K562 (cell line): ENCODE results near the gene SLC10A1.
"Not testable (repeated sequence)": the region's sequence is repeated elsewhere in the genome, so short reads cannot be mapped to it uniquely, and the experiment has no call there.

Experiments used
- EGR1 ChIP-seq: fragments of 450-650 bp; conservative IDR thresholded peaks from 2 replicates; pipeline ENCODE4 v1.6.1; 2017; ENCODE audit warnings: mild to moderate bottlenecking
- ETV6 ChIP-seq, 3 experiments: fragments of 150-350 bp in 1 of 3; sonication (generic) in 1 of 3; formaldehyde crosslinking in 1 of 3; IDR thresholded peaks; 2 replicates each; pipeline versions ENCODE4 v1.6.1 to v1.8.0; 2014 to 2022; ENCODE audit warnings: borderline replicate concordance in 2 of 3, low read depth in 2 of 3, antibody characterized with exemption in 1 of 3, low read length in 1 of 3, mild to moderate bottlenecking in 1 of 3, missing genetic modification reagents in 1 of 3
- NBN ChIP-seq: fragments of 450-650 bp; IDR thresholded peaks from 2 replicates; pipeline ENCODE4 v1.6.1; 2016; ENCODE audit warnings: low read depth, mild to moderate bottlenecking
- SMARCC2 ChIP-seq: fragments of 450-650 bp; IDR thresholded peaks from 2 replicates; pipeline ENCODE4 v1.6.1; 2017; ENCODE audit warnings: antibody characterized with exemption, moderate library complexity, mild to moderate bottlenecking, low read depth
- ZBTB1 ChIP-seq: sonication (generic); formaldehyde crosslinking; IDR thresholded peaks from 2 replicates; pipeline ENCODE4 v1.8.1; 2023; ENCODE audit warnings: missing genetic modification reagents, low read depth, mild to moderate bottlenecking, borderline replicate concordance
- TF ChIP-seq, protein P1 (sequence below), 2 experiments: IDR thresholded peaks; 2 replicates each; pipeline ENCODE4 v1.6.1; 2012; ENCODE audit warnings: improper control_type of control experiment in 2 of 2, low read depth in 2 of 2, low read length in 2 of 2, borderline replicate concordance in 1 of 2

- TF ChIP-seq, protein P1, sequence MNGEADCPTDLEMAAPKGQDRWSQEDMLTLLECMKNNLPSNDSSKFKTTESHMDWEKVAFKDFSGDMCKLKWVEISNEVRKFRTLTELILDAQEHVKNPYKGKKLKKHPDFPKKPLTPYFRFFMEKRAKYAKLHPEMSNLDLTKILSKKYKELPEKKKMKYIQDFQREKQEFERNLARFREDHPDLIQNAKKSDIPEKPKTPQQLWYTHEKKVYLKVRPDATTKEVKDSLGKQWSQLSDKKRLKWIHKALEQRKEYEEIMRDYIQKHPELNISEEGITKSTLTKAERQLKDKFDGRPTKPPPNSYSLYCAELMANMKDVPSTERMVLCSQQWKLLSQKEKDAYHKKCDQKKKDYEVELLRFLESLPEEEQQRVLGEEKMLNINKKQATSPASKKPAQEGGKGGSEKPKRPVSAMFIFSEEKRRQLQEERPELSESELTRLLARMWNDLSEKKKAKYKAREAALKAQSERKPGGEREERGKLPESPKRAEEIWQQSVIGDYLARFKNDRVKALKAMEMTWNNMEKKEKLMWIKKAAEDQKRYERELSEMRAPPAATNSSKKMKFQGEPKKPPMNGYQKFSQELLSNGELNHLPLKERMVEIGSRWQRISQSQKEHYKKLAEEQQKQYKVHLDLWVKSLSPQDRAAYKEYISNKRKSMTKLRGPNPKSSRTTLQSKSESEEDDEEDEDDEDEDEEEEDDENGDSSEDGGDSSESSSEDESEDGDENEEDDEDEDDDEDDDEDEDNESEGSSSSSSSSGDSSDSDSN (IDR thresholded peaks at IDR 0.05; ENCODE audit: borderline replicate concordance in 1 of 2, low read depth in 2 of 2, low read length in 2 of 2): not testable (repeated sequence)
- TF ChIP-seq SMARCC2; ETV6 (IDR thresholded peaks at IDR 0.05; ENCODE audit: borderline replicate concordance in 1 of 2, low read depth in 2 of 2, low read length in 1 of 2); ETV6 (CRISPR knock-in tag; IDR thresholded peaks at IDR 0.05; ENCODE audit: borderline replicate concordance); EGR1; ZBTB1 (CRISPR knock-in tag); NBN: not testable (repeated sequence)
Measured at GRCh38 chr14:69736405-69736804, 60.6 kb downstream of the SLC10A1 start.
